DOHH2 (cell line): Measurements from ENCODE around the gene KRTAP12-4.
"Not testable (repeated sequence)": the region's sequence is repeated elsewhere in the genome, so short reads cannot be mapped to it uniquely, and the experiment has no call there.

ENCODE experiments used
- H3F3A ChIP-seq: fragments of 200-600 bp; sonication (generic), shearing (Covaris generic); 2 replicates; pipeline ENCODE4 v1.6.0; 2016; ENCODE audit warnings: antibody characterized with exemption, mild to moderate bottlenecking; ENCODE audit not compliant: control insufficient read depth, insufficient read depth
- H3K27ac ChIP-seq: fragments of 200-600 bp; sonication (generic); 2 replicates; pipeline ENCODE4 v1.5.1; 2014; ENCODE audit warnings: low read depth, mild to moderate bottlenecking, low read length, moderate library complexity
- H3K27me3 ChIP-seq: fragments of 200-600 bp; sonication (generic); 2 replicates; pipeline ENCODE4 v1.6.1; 2014; ENCODE audit warnings: mild to moderate bottlenecking, low read length, mixed read lengths; ENCODE audit not compliant: control insufficient read depth
- H3K36me3 ChIP-seq: fragments of 200-600 bp; sonication (generic); 2 replicates; pipeline ENCODE4 v1.6.1; 2014; ENCODE audit warnings: mild to moderate bottlenecking, low read length, moderate library complexity, mixed read lengths; ENCODE audit not compliant: control insufficient read depth
- H3K4me1 ChIP-seq: fragments of 200-600 bp; sonication (generic); 2 replicates; pipeline ENCODE4 v1.6.1; 2014; ENCODE audit warnings: mild to moderate bottlenecking, low read length, mixed read lengths; ENCODE audit not compliant: control insufficient read depth
- H3K4me2 ChIP-seq: fragments of 200-600 bp; sonication (generic); 2 replicates; pipeline ENCODE4 v1.6.0; 2014; ENCODE audit warnings: mild to moderate bottlenecking, low read length, moderate library complexity
- H3K4me3 ChIP-seq: fragments of 200-600 bp; sonication (generic); 2 replicates; pipeline ENCODE4 v1.5.1; 2014; ENCODE audit warnings: mild to moderate bottlenecking, low read length, mixed read lengths
- H3K79me2 ChIP-seq: fragments of 200-600 bp; sonication (generic); 2 replicates; pipeline ENCODE4 v1.6.1; 2014; ENCODE audit warnings: mild to moderate bottlenecking, low read length, mixed read lengths; ENCODE audit not compliant: control insufficient read depth
- H3K9me2 ChIP-seq: fragments of 200-600 bp; sonication (generic); replicated peaks from 2 replicates; pipeline ENCODE4 v1.6.1; 2014; ENCODE audit warnings: mild to moderate bottlenecking, low read length, mixed read lengths; ENCODE audit not compliant: control insufficient read depth
- H3K9me3 ChIP-seq: fragments of 200-600 bp; sonication (generic); 2 replicates; pipeline ENCODE4 v1.6.1; 2014; ENCODE audit warnings: antibody characterized with exemption, low read length, mixed read lengths; ENCODE audit not compliant: control insufficient read depth, insufficient read depth
- H4K20me1 ChIP-seq: fragments of 200-600 bp; sonication (generic); 2 replicates; pipeline ENCODE4 v1.6.0; 2014; ENCODE audit warnings: low read depth, mild to moderate bottlenecking, antibody characterized with exemption, low read length, moderate library complexity; ENCODE audit not compliant: control insufficient read depth, insufficient read depth
- EZH2phosphoT487 ChIP-seq: fragments of 200-600 bp; sonication (generic); IDR thresholded peaks from 2 replicates; pipeline ENCODE4 v1.6.1; 2017; ENCODE audit warnings: borderline replicate concordance, mild to moderate bottlenecking, antibody characterized with exemption, low read length, moderate library complexity, mixed read lengths
- TF ChIP-seq, protein P1 (sequence below): fragments of 200-600 bp; sonication (generic); IDR thresholded peaks from one replicate; pipeline ENCODE4 v1.5.1; 2014; ENCODE audit warnings: antibody characterized with exemption, mild to moderate bottlenecking, low read depth, low read length; ENCODE audit not compliant: poor library complexity, severe bottlenecking

KRTAP12-4 gene

DNA sequence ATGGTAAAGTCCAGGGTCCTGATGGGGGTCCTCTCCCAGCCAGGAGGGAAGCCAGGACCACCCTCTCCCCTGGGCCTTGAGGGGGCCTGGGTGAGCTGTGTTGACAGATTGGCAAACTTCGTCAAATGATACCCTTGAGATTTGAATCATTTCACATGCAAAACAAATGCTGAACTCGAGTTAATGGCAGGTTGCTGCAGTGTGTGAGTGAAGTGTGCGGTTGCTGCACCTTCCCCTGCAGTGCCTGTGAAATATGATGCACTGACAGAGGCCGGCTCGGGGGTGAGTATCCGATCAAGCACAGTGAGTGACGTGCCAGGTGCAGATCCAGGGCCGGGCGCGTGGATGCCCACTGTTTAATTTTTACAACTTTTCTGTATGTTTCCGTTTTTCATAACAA lies 33.2 kb upstream of the KRTAP12-4 start:
- Histone ChIP-seq H4K20me1 (no peaks in the 10 kb centered on the region), H3F3A (no peaks in the 10 kb centered on the region), H3K4me3 (no peak overlapping the region), H3K27me3 (peaks cover 3% of the 10 kb centered on the region; the same call in 1 of the 2 replicates), H3K4me1 (no peaks in the 10 kb centered on the region), H3K9me3 (peaks cover under 1% of the 10 kb centered on the region; the same call in 1 of the 2 replicates), H3K36me3 (no peaks in the 10 kb centered on the region), H3K27ac (no peak overlapping the region), H3K4me2 (no peak overlapping the region), H3K9me2 (no peaks in the 10 kb centered on the region), H3K79me2 (no peaks in the 10 kb centered on the region)
- TF ChIP-seq, protein P1, sequence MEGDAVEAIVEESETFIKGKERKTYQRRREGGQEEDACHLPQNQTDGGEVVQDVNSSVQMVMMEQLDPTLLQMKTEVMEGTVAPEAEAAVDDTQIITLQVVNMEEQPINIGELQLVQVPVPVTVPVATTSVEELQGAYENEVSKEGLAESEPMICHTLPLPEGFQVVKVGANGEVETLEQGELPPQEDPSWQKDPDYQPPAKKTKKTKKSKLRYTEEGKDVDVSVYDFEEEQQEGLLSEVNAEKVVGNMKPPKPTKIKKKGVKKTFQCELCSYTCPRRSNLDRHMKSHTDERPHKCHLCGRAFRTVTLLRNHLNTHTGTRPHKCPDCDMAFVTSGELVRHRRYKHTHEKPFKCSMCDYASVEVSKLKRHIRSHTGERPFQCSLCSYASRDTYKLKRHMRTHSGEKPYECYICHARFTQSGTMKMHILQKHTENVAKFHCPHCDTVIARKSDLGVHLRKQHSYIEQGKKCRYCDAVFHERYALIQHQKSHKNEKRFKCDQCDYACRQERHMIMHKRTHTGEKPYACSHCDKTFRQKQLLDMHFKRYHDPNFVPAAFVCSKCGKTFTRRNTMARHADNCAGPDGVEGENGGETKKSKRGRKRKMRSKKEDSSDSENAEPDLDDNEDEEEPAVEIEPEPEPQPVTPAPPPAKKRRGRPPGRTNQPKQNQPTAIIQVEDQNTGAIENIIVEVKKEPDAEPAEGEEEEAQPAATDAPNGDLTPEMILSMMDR: no peak
- no peak for TF ChIP-seq EZH2phosphoT487

DNA sequence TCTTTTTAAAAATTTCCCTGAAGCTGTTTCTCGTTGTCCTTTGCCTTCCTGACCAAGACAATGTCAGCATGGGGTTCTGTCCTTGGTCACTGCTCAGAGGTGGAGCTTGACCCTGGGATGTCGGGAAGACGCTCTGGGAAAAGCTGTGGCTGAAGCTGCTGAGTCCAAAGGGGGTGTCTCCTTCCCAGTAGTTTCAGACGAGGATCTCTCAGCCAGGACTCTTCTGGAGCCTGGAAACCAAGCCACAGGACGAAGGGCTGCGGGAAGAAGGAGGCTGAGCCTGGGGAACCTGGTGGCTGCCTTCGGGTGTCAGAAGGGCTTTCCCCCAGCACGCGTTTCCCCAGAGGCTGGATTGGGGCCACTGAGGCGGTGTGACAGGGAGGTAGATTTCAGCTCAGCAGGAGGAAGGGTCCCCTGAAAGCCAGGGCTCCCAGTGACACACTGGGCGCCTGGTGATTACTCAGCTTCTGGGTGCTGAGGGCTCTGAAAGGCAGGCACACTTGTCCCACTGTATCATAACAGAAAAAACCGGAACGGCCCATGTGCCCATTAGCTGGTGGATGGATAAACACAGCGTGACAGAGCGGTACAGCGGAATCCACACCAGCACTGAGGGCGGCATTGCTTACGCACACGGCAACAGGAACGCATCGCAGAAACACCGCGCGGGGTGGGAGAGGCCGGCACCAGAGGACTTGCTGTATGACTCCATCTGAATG lies 32.5 kb upstream of the KRTAP12-4 start:
- Histone ChIP-seq H3K4me2 (no peak overlapping the region), H4K20me1 (no peaks in the 10 kb centered on the region), H3K79me2 (no peaks in the 10 kb centered on the region), H3K9me3 (no peaks in the 10 kb centered on the region), H3K9me2 (no peaks in the 10 kb centered on the region), H3K36me3 (no peaks in the 10 kb centered on the region), H3K4me1 (no peaks in the 10 kb centered on the region), H3K27ac (no peak overlapping the region), H3K4me3 (no peak overlapping the region), H3K27me3 (peaks cover 3% of the 10 kb centered on the region), H3F3A (no peaks in the 10 kb centered on the region)
- TF ChIP-seq EZH2phosphoT487: no peak
- TF ChIP-seq, protein P1: no peak

DNA sequence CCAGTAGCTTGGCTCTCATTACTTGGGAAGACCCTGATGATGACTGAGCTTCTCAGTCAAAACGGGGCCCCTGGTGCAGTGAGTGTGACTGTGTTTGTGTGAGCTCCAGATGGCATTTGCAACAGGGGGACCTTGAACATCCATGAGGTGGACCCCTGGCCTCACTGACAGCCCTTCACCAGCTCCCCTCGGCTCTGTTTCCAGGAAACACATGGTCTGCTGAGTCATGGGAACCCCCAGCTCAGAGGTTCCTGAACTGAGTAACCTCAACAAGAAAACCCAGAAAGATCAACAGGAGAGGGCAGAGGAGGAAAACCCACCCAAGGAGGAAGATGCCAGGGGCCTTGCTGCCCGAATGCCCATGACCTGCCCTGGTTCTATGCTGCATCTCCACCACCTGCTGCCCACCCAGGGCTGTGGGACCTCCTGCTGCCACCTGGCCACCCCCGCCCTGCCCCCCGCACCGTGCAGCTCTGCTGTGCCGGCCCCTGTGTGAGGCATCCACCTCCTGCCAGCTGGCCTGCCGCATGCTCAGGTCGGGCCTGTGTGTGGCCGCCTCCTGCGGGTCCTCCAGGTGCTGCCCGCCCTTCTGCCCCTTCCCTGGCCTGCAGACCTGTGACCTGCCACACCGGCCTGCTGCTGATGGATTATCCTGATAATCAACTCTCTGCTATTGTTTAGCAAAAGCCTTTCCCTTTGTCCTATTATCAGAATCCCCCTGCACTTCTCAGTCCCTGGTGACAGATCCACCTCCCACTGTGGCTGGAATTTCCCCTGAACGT lies 31.7 kb upstream of the KRTAP12-4 start:
- no peaks in the 10 kb centered on the region for H4K20me1 ChIP-seq
- no peaks in the 10 kb centered on the region for H3K79me2 ChIP-seq
- H3K9me3 ChIP-seq: no peaks in the 10 kb centered on the region
- no peaks in the 10 kb centered on the region for H3K9me2 ChIP-seq
- H3K27ac ChIP-seq: no peak overlapping the region
- H3K4me2 ChIP-seq: no peak overlapping the region
- no peak for TF ChIP-seq EZH2phosphoT487
- TF ChIP-seq, protein P1: no peak
- no peaks in the 10 kb centered on the region for H3K4me1 ChIP-seq
- no peaks in the 10 kb centered on the region for H3F3A ChIP-seq
- peaks cover 3% of the 10 kb centered on the region for H3K27me3 ChIP-seq
- no peak overlapping the region for H3K4me3 ChIP-seq
- no peaks in the 10 kb centered on the region for H3K36me3 ChIP-seq

DNA sequence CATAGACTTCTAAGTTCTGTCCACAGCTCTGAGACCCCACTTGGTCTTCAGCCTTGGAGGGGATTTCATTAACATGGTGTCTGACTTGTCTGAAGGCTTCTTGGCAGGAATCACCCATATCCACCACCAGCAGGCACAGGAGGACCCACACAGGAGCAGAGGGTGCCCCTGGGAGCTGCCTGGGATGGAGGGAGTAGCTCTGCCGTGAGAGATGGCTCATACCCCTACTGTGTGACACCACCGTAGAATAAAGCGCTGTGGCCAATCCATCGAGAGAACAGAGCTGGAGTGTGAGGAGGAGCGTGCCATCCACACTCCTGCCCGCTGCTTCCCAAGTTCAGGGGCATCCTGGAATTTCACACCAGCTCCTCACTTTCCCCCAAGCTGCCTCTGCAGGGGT lies 30.6 kb upstream of the KRTAP12-4 start:
- not testable (repeated sequence) for H3F3A ChIP-seq, H3K4me3 ChIP-seq

More for the DNA sequence above, 30.6 kb upstream of the KRTAP12-4 start:
- not testable (repeated sequence) for H3K27me3 ChIP-seq, H3K4me1 ChIP-seq, H4K20me1 ChIP-seq, H3K36me3 ChIP-seq, H3K9me2 ChIP-seq, H3K4me2 ChIP-seq, H3K27ac ChIP-seq, H3K79me2 ChIP-seq, H3K9me3 ChIP-seq
